HG02870 (cell line): ENCODE measurements around the gene SLC35B3.
A peak's percentile ranks its signal among the peaks of the same experiment; 100 is the strongest.
"Not testable (repeated sequence)": the region's sequence is repeated elsewhere in the genome, so short reads cannot be mapped to it uniquely, and the experiment has no call there.

Experiments
- ATAC-seq: cut with Tn5 transposase; IDR thresholded peaks from one replicate; pipeline ENCODE4 v1.9.1; 2021; ENCODE audit warnings: mild to moderate bottlenecking, moderate library complexity; ENCODE audit not compliant: unreplicated experiment

The SLC35B3 gene

DNA sequence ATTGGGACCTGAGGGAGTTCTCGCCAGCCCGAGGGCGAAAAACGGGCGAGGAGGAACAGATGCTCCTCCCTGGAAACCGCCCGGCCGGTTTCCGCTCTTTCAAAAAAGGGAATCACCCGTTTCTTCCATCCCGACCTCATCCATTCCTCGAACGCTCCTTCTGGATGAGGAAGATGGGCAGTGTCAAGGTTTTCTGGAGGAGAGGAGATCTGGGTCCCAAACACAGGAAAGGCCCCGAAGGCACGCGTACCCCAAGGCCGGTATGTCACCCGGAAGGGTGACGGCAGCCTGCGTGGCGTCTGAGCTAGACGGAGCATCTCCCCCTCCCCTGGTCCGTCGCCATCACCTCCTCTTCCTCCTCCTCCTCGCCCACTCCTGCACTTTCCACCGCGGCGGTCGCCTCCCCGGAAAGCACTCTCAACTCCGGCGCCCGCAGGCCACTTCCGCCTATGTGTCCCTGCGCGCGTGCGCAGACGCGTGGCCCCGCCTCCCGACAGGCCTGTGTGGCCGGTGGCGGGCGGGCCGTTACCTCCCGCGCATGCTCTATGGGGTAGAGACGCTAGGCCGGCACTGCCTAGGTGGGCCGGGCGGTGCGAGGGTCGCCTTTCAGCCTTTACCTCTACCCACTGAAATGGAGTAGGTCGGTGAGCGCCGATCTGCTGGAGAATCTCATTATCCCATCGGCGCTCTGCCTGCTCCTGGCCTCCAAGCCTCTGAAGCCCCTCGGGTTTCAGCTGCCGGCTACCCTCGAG lies at the start of gene SLC35B3:
Gene SLC35B3, minus strand, starts transcription at position 453 of the 752 bp plus-strand sequence.
- ATAC-seq, result peak; percentile 94

DNA sequence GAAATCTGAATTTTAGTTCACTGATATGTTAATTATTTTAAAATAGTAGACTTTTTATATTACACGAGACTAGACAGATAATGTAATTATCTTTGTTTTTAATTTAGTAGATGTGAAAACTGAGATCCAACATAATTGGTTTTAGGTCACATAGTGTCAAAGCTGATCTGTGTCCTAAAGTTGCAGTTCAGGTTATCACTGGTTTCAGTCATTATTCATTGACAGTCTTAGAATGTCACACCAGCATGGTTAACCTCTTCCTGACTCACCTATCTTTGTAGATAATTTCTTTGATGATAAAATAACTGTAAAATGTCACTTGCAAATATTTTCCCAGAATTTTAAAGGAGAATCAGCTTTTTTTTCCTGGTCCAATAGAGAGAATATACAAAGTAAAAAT lies 48.3 kb upstream of the SLC35B3 start:
- no peak for ATAC-seq

DNA sequence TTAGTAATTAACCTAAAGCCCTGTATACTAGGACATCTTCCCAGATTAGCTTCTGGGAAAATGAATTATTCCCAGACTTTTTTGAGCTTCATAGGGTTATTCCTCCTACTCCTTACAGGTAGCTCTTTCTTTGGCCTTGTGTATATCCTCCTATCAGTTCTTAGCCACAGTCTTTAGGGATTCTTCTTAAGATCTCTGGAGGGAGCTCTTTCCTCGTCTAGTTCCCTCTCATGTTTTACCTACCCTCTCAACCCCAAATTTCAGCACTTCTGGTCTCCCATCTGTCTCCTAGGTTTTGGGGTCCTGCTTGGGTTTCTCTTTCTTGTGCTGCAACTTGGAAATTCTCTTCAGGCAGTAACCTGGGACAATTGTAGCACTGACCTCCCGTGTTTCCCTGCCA lies 46.4 kb upstream of the SLC35B3 start:
- peak; percentile 95 for ATAC-seq

DNA sequence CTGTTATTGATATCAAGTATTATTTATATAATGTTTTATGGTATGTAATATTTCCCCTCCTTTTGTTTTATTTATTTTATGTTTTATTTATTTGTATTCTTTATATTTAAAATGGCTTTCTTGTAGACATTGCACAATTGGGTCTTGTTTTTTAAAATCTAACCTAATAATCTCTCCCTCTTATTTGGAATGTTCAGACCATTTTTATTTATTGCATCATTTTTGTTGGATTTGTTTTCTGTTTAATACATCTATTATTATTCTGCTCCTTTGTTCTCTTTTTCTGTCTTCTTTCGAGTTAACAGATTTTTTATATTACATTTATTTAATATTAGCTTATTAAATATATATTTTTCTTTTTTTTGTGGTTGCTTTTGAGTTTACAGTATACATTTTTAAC lies 43.1 kb upstream of the SLC35B3 start:
- no peak for ATAC-seq

DNA sequence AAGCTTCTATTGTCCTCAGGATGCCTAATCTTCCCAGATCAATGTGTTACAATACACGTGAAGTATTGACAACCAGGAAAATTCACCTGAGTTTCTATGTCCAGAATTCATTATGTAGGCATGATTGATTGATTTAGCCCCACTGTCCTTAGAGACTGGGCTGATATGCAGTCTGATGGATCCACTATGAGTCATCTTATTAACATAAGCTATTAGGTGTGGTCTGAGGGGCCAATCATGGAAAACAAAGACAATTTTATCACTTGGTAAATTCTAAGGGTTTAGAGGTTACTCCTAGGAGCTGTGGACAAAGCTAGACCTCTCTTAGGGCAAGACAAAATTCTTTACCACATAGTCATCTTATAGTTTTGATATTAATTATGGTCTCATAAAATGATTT lies 41.3 kb upstream of the SLC35B3 start:
- ATAC-seq, result no peak

DNA sequence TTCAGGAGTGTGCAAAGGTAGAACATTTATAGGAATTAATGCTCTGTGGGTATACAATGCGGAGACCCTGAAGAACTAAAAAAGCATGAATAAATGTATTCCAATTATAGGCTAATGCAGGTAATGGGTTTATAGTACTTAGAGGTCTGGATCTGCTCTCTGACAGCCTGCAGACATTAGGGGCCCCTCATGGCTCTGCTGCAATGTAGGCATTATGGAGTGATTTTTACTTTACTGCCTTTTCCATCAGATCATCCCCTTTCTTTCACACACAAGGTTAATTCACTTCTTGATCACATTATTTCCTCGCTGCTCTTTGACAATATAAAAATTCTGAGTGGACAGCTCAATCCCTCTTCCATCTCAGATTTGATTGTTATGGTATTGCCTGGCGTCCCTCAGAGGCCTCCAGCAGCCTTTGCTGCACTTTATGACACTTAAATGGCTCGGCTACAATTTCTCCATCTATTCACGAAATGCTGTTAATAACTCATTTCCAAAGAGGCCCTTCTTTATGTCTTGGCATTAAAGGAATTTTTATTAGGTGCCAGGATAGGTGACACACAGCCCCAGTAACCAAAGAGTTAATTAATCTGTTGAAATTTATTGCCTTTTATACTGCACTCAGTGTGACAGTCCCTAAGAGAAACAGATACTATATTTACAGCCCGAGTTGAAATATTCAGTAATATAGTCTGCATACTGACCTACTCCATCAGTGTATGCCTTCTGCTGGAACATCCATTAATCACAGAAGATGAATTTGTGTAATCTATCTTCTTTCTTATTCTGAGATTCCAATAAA lies 33.4 kb upstream of the SLC35B3 start:
- no peak for ATAC-seq

DNA sequence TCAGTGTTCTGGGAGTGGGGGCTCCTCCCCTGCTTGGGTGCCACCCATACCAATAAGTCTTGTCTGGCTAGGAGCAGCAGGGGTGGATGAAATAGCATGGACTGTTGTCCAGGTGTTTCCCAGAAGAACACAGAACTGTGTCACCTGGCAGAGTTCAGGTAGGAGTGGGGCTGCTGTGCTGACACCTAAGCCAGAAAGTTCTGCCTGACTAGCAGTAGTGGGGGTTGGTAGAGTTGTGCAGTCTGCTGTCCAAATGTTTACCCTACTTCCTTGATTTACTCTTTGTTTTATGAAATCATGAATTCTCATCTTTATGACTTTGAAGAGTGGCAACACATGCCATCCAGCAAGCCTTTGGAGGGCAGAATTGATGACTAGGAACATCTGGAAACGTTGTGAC lies 27.3 kb upstream of the SLC35B3 start:
- no peak for ATAC-seq

DNA sequence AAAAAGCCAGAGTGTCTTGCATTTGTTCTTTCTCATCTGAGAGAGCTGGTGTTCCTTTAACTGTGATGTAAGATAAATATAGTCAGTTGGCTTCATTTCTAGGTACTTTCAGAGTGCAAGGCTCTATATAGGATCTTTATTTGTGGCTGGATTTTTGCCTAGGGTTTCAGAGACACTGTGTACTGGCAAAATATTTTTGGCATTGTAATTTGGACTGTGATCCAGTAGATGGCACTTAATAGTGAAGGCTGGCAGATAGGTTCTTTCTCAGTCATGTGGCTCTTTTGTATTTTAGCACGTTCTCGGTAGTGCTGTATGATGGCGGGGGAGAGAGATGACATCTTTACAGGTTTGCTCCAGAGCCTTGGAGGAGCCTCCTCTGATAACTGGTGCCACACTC lies 26.8 kb upstream of the SLC35B3 start:
- no peak for ATAC-seq

DNA sequence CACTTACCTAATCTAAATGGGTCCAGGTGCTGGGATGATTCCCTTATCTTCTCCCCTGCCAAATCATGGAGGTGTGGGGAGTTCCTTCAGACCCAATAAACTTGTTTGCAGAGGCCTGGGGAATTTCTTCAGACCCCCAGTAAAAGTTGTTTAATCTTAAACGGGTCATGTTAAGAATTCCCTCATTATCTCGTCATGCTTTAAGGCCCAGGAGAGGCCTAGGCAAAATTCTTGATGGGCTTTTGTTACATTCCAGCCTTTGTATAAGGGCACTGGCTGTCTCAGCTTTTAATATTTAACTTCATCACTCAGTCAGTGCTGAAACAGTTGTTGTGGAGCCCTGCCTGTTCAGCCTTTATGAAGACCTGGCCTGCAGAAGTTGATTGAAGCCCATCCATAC lies 11.0 kb upstream of the SLC35B3 start:
- no peak for ATAC-seq

DNA sequence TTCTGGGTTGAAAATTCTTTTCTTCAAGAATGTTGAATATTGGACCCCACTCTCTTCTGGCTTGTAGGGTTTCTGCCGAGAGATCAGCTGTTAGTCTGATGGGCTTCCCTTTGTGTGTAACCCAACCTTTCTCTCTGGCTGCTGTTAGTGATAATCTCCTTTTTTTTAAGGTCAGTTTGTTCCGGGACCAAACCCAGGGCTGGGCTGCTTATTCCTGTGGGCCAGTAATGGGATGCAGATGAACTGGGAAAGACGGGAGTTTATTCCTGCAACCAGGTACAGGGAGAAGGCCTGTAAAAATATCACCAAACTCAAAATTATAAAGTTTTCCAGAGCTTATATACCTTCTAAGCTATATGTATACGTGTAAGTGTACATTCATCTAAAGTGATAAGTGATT lies 10.6 kb upstream of the SLC35B3 start:
- ATAC-seq, result not testable (repeated sequence)

DNA sequence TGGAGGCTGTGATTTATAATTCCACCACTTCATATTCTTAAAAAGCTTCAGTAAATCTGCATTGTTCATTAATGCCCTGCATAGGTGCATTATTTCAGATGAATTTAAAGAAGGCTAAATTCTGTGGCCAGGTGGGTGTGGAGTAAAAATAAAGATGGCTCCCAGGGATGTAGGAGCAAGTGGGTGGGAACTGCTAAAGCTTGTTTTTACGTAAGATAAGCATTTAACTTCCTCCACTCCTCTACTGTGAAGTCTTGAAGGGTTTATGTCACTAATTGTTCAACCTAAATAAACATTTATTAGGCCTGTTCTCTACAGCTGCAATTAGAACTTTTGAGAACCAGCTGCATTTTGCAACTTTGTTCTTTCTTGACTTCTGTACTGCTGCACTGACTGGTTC lies 6.8 kb upstream of the SLC35B3 start:
- ATAC-seq, result no peak

DNA sequence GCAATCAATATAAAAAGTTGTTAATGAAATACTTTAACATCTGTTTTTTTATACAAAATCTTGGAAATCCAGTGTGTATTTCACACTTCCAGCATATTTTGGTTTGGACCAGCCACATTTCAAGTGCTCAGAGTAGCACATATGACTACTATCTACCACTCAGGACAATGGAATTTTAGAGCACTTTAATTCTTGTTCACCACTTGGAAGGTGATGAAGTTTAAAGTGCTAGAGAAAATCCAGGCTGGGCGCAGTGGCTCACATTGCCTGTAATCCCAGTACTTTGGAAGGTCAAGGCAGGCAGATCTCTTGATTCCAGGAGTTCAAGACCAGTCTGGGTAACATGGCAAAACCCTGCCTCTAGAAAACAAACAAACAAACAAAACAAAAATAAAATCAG lies 6.1 kb upstream of the SLC35B3 start:
- ATAC-seq, result no peak

DNA sequence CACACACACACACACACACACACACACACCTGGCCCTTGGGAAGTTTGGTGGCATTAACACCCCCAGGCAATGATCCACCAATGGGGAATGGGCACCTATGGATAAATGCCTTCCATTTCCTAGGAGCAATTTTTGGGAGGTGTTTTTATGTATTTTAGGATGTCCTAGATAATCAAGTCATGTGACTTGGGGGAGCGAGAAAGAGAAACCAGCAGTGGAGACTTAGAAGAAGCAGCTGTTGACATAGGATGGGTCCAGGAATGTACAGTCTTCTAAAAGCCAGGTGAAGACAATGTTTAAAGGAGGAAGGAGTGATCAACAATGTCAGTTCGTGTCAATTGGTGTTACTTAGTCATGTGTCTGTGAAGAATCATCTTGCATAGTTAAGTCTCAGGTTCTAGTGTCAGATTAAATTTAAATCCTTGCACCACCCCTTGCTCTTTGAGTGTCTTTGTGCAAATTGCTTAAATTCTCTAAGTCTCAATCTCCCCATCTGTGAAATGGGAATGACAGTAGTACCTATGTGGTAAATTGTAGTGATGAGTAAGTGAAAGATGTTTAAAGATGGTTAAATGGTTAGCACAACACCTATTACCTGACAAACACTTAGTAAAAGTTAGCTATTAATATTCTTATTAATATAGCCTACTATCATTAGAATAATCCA lies 4.4 kb upstream of the SLC35B3 start:
- no peak for ATAC-seq

DNA sequence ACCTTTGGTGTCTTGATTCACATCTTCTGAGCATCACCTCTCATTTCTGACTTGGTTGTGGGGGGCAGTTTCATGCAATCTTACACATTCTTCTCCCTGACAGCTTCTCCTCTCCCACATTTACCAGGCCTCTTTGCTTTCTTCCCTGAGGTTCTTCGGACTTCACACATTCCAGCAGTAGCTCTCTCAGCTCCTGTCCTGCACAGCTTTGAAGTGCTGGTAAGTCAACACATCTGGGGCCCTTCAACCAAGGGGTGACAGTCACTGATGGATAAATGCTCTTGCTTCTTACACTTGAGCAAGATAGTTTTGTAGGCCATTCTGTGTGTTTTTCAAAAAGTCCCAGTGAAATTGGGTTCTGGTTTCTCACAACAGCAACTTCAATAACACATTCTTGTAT lies 2.5 kb upstream of the SLC35B3 start:
- no peak for ATAC-seq

DNA sequence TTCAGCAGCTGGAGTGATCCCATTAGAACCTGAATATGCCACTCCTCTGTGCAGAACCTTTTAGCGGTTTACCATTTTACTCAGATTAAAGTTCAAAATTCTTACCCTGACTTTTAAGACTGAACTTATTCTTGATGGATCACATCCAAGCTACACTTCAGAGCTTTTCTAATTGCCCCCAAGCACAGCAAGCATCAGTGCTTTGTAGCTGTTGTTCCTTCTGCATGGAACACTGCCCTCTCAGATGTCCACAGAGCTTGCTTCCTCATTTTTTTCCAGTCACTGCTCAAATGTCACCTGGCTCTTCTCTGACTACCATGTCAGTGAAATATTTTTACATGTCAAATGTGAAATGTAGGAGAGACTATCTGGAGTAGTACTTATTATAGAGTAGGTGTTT lies 1.6 kb upstream of the SLC35B3 start:
- no peak for ATAC-seq

DNA sequence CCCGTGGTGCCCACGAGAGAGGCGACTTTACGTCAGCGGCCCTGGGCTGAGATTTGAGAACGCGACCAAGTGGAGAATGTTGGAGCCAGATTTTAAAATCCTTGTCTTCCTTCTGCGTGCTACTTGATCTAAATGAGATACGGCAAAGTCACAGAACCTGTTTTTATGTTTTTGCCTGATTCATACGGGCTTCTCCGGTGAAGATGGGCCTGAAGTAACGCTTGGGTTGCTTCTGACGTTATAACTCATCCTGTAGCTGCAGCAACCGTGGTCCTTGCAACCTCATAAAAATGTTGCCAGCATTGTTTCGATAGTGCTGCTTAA lies 462 bp upstream of the SLC35B3 start:
- ATAC-seq, result no peak

DNA sequence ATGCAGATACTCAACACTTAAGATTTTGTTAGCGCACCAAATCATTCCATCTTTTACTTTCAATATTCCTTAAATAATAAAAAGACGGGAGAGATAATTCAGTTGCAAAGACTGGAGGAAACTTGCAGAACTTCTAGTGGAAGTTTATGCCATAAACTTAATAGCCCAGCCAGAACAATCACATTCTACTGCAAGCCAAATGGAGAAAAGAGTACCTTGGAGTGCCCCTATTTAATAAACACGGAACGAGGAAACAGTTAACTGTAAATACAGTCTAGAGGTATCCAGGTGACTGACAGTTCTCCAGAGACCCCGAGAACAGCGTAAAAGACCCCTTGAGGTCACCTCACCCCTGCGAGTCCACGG lies 635 bp downstream of the SLC35B3 start:
- no peak for ATAC-seq

DNA sequence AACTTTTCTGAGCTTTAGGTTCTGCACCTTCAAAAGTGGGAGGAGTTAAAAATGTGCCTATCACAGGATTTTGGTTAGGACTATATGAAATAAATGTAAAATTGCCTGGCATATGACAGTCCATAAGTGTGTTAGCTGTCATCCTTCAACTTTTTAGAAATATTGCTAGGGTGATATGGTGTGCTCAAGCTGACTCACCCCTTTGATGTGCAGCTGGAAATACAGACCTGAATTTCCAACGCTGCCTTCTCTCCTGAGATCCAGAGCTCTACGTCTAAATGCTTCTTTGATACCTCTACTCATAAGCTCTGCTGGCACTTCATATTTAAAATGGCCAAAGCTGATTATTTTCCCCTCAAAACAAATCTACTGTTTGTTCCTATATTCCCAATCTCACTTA lies 2.7 kb downstream of the SLC35B3 start:
- no peak for ATAC-seq

DNA sequence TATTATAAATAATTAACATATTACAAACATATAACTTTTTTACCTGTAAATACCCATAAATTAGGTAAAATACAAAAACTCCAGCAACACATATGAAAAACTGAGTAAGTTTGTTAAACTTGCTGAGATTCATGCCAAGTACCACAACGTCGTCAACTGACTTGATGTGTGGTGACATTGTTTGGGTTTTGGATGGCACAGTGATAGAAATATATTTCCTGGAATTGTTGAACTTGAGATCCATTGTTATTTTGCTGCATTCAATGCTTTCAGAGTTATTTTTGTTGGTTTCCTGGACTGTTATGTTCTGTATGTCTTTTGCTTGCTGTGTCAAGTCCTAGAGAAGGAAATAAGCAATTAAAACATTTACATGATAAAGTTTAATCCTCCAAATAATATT lies 5.5 kb downstream of the SLC35B3 start:
- no peak for ATAC-seq

DNA sequence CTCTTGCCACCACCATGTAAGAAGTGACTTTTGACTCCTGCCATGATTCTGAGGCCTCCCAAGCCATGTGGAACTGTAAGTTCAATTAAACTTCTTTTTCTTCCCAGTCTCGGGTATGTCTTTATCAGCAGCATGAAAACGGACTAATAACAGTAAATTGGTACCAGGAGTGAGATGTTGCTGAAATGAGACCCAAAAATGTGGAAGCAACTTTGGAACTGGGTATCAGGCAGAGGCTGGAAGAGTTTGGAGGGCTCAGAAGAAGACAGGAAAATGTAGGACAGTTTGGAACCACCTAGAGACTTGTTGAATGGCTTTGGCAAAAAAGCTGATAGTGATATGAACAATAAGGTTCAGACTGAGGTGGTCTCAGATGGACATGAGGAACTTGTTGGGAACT lies 8.8 kb downstream of the SLC35B3 start:
- not testable (repeated sequence) for ATAC-seq

DNA sequence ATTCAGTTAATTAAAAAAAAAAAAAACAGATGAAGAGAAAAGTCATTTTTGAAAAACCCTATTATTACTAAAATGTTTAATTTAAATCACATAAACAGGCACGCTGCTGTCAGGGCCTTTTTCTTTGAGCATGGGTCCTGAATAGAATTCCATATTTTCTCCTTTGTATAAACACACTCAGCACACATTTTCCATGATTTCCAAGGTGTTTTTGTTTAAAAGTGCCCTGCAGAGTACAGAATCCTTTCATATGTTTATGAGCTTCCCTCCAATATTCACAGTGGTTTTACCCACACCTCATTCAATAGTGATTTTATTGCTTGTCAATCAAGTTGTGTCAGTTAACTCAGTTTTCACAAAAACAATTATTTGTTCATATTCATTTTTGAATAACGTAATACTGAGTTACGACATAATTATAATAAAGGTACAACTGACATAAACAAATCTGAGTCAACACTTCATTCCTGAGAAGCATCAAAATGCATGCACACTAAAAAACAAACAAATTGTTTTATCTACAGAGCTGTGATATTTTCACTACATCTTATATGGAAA lies 15.2 kb downstream of the SLC35B3 start:
- ATAC-seq, result no peak

DNA sequence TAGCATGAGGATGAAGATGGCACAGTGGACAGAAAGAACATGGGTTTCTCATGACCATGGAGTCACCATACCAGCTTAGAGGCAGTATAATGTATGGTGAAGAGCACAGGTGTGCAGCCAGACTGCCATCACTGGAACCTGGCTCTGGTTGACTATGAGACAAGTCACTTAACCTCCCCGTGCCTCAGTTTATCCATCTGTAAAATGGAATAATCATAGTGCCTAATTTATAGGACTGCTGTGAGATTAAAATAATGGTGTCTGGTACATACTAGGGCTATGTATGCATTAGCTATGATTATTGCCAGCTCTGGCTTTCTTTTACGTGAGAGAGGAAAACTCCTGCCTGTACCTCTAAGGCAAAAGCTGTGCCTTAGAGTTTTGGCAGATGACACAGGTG lies 19.4 kb downstream of the SLC35B3 start:
- no peak for ATAC-seq
